ENCODE data around the gene TRIM50. TPM values are rescaled to one million over a fixed set of nuclear protein-coding genes. Genes with fewer than 3 reads are reported as not detected.
"Not testable (repeated sequence)": the region's sequence is repeated elsewhere in the genome, so short reads cannot be mapped to it uniquely, and the experiment has no call there.

Gene TRIM50
- total RNA-seq, 2 donors from 2014 or later: 16.2 to 22.3 TPM

- H3K9me3 ChIP-seq: no peaks in the 10 kb centered on the region
- H3K36me3 ChIP-seq (replicated peaks in 1 of 2; ENCODE audit: insufficient read depth in 1 of 2, low read depth in 2 of 2): no peaks in the 10 kb centered on the region
- no peak overlapping the region for H3K4me3 ChIP-seq
- TF ChIP-seq POLR2A (IDR thresholded peaks at IDR 0.05) (no peak), CTCF (IDR thresholded peaks at IDR 0.05) (no peak)
- DNase-seq (no peak), ATAC-seq (no peak)
- H3K4me1 ChIP-seq: peaks cover 17% of the 10 kb centered on the region
- WGBS, 2 donors: 91 to 95% methylated on average over 5 to 9 of the region's 9 CpGs
- H3K27ac ChIP-seq: no peak overlapping the region
- intact Hi-C loops (cut with DNase I): no loop called here
- H3K27me3 ChIP-seq: no peaks in the 10 kb centered on the region
Observed at GRCh38 chr7:73316521-73316920, 11.4 kb downstream of the TRIM50 start.

- TF ChIP-seq POLR2A (IDR thresholded peaks at IDR 0.05) (no peak), CTCF (IDR thresholded peaks at IDR 0.05) (no peak)
- H3K9me3 ChIP-seq: no peaks in the 10 kb centered on the region
- H3K27ac ChIP-seq: no peak overlapping the region
- peaks cover 8% of the 10 kb centered on the region for H3K4me1 ChIP-seq
- intact Hi-C loops (cut with DNase I): no loop called here
- WGBS, 2 donors: 71 to 94% methylated on average over 5 of the region's 5 CpGs
- ATAC-seq (no peak), DNase-seq (no peak)
- no peaks in the 10 kb centered on the region for H3K27me3 ChIP-seq
- H3K36me3 ChIP-seq (replicated peaks in 1 of 2; ENCODE audit: insufficient read depth in 1 of 2, low read depth in 2 of 2): no peaks in the 10 kb centered on the region
- H3K4me3 ChIP-seq: no peak overlapping the region
Observed at GRCh38 chr7:73314271-73314670, 13.6 kb downstream of the TRIM50 start.

GRCh38 chr7:73313521-73313906 is 14.4 kb downstream of the TRIM50 start:
- Histone ChIP-seq H3K4me3 (no peak overlapping the region), H3K27me3 (no peaks in the 10 kb centered on the region), H3K27ac (no peak overlapping the region), H3K36me3 (replicated peaks in 1 of 2; ENCODE audit: insufficient read depth in 1 of 2, low read depth in 2 of 2) (no peaks in the 10 kb centered on the region), H3K9me3 (no peaks in the 10 kb centered on the region), H3K4me1 (peaks cover 5% of the 10 kb centered on the region)
- intact Hi-C loops (cut with DNase I): no loop called here
- no peak for DNase-seq
- WGBS, 2 donors: 72 to 88% methylated on average over 2 to 4 of the region's 4 CpGs
- ATAC-seq: no peak
- TF ChIP-seq POLR2A (IDR thresholded peaks at IDR 0.05) (no peak), CTCF (IDR thresholded peaks at IDR 0.05) (no peak)

GRCh38 chr7:73312831-73313520 is 14.9 kb downstream of the TRIM50 start:
- H3K4me1 ChIP-seq: peaks cover 7% of the 10 kb centered on the region
- intact Hi-C loops (cut with DNase I): no loop called here
- H3K9me3 ChIP-seq: no peaks in the 10 kb centered on the region
- no peak for DNase-seq
- no peak for ATAC-seq
- no peak overlapping the region for H3K27ac ChIP-seq
- H3K36me3 ChIP-seq (replicated peaks in 1 of 2; ENCODE audit: insufficient read depth in 1 of 2, low read depth in 2 of 2): no peaks in the 10 kb centered on the region
- 94% methylated on average over 43 of the region's 48 CpGs; no CpG with 5 or more reads in 1 of the 2 donors for WGBS, 2 donors
- H3K27me3 ChIP-seq: no peaks in the 10 kb centered on the region
- H3K4me3 ChIP-seq: no peak overlapping the region
- no peak for TF ChIP-seq CTCF (IDR thresholded peaks at IDR 0.05)
- no peak for TF ChIP-seq POLR2A (IDR thresholded peaks at IDR 0.05)

- H3K36me3 ChIP-seq (replicated peaks in 1 of 2; ENCODE audit: insufficient read depth in 1 of 2, low read depth in 2 of 2); DNase-seq; ATAC-seq; H3K27ac ChIP-seq; H3K9me3 ChIP-seq; H3K27me3 ChIP-seq; intact Hi-C loops (cut with DNase I); H3K4me3 ChIP-seq: not testable (repeated sequence)
- peaks cover 16% of the 10 kb centered on the region for H3K4me1 ChIP-seq
- WGBS, 2 donors: 87 to 88% methylated on average over 5 to 7 of the region's 7 CpGs
Observed at GRCh38 chr7:73311421-73311820, 16.5 kb downstream of the TRIM50 start.

Data from body of pancreas (tissue), 4 donors.